H1 (cell line): ENCODE measurements around the gene F11R. TPM values are rescaled to one million over a fixed set of nuclear protein-coding genes. Genes with fewer than 3 reads are reported as not detected.

Experiments used
- CBX5 ChIP-seq: fragments of 300-800, 300-1000 bp; sonication (generic); IDR thresholded peaks from 2 replicates; pipeline ENCODE4 v1.7.1; 2016; ENCODE audit warnings: antibody characterized with exemption, low read length, low read depth
- NRF1 ChIP-seq: IDR thresholded peaks from 2 replicates; pipeline ENCODE4 v1.6.1; 2011; ENCODE audit warnings: mild to moderate bottlenecking, low read depth, low read length, improper control_type of control experiment
- RNF2 ChIP-seq: fragments of 200-900, 300-1000 bp; sonication (generic); IDR thresholded peaks from 2 replicates; pipeline ENCODE4 v1.7.1; 2016; ENCODE audit warnings: borderline replicate concordance, low read depth, mild to moderate bottlenecking, antibody characterized with exemption, low read length; ENCODE audit not compliant: poor library complexity, severe bottlenecking; ENCODE audit errors: missing control alignments
- SAP30 ChIP-seq: fragments of 300-600 bp; sonication (generic); IDR thresholded peaks from 2 replicates; pipeline ENCODE4 v1.7.1; 2012; ENCODE audit warnings: low read length, moderate library complexity, mild to moderate bottlenecking, inconsistent platforms; ENCODE audit not compliant: insufficient read depth, insufficient replicate concordance
- SRF ChIP-seq: IDR thresholded peaks from 2 replicates; pipeline ENCODE4 v1.6.1; 2011; ENCODE audit warnings: mild to moderate bottlenecking, low read depth, low read length, moderate library complexity
- TAF1 ChIP-seq: IDR thresholded peaks from 2 replicates; pipeline ENCODE4 v1.6.1; 2011; ENCODE audit warnings: mild to moderate bottlenecking, low read depth, low read length
- TBP ChIP-seq: IDR thresholded peaks from 2 replicates; pipeline ENCODE4 v1.6.1; 2011; ENCODE audit warnings: low read depth, low read length, improper control_type of control experiment
- polyA plus RNA-seq, 7 experiments: library from polyadenylated mRNA; depleted of rRNA in 3 of 7; stranded (reverse) in 5 of 7; unstranded in 2 of 7; fragments of >200 nt in 5 of 7; fragments of 200-250 nt in 2 of 7; gene quantifications; 1 replicate in 5 of 7; 2 replicates in 1 of 7; 4 replicates in 1 of 7; pipeline versions ENCODE4 v1.2.1 to v1.2.3, GENCODE V29; 2011 to 2013; ENCODE audit warnings: missing spikeins in 2 of 7, mixed read lengths in 2 of 7
- total RNA-seq: library from RNA; stranded (reverse); fragmentation: NEBNext Ultra II Directional; extraction: Animal tissue kit (Norgen Biotek cat#: 25700); gene quantifications from 2 replicates; pipeline ENCODE4 v1.2.1, GENCODE V29; 2021
- TF ChIP-seq, protein P1 (sequence below): fragments of 300-600 bp; sonication (generic); IDR thresholded peaks from 2 replicates; pipeline ENCODE4 v1.7.1; 2012; ENCODE audit warnings: low read length, moderate library complexity, mild to moderate bottlenecking, inconsistent platforms; ENCODE audit not compliant: insufficient replicate concordance
- TF ChIP-seq, protein P2 (sequence below), 3 experiments: IDR thresholded peaks; 1 replicate in 2 of 3; 2 replicates in 1 of 3; pipeline versions ENCODE4 v1.5.1 to v1.6.1; 2011; ENCODE audit warnings: low read length in 3 of 3, mild to moderate bottlenecking in 3 of 3, inconsistent platforms in 2 of 3, low read depth in 1 of 3, moderate library complexity in 1 of 3; ENCODE audit not compliant: insufficient read depth in 1 of 3; ENCODE audit errors: control extremely low read depth in 1 of 3

F11R gene
- total and polyA plus RNA-seq, 2 of the 8 experiments (the other 6 are each of a cell fraction or from before 2014, with no cell fraction given) = 159 to 200 TPM

- TF ChIP-seq, protein P1, sequence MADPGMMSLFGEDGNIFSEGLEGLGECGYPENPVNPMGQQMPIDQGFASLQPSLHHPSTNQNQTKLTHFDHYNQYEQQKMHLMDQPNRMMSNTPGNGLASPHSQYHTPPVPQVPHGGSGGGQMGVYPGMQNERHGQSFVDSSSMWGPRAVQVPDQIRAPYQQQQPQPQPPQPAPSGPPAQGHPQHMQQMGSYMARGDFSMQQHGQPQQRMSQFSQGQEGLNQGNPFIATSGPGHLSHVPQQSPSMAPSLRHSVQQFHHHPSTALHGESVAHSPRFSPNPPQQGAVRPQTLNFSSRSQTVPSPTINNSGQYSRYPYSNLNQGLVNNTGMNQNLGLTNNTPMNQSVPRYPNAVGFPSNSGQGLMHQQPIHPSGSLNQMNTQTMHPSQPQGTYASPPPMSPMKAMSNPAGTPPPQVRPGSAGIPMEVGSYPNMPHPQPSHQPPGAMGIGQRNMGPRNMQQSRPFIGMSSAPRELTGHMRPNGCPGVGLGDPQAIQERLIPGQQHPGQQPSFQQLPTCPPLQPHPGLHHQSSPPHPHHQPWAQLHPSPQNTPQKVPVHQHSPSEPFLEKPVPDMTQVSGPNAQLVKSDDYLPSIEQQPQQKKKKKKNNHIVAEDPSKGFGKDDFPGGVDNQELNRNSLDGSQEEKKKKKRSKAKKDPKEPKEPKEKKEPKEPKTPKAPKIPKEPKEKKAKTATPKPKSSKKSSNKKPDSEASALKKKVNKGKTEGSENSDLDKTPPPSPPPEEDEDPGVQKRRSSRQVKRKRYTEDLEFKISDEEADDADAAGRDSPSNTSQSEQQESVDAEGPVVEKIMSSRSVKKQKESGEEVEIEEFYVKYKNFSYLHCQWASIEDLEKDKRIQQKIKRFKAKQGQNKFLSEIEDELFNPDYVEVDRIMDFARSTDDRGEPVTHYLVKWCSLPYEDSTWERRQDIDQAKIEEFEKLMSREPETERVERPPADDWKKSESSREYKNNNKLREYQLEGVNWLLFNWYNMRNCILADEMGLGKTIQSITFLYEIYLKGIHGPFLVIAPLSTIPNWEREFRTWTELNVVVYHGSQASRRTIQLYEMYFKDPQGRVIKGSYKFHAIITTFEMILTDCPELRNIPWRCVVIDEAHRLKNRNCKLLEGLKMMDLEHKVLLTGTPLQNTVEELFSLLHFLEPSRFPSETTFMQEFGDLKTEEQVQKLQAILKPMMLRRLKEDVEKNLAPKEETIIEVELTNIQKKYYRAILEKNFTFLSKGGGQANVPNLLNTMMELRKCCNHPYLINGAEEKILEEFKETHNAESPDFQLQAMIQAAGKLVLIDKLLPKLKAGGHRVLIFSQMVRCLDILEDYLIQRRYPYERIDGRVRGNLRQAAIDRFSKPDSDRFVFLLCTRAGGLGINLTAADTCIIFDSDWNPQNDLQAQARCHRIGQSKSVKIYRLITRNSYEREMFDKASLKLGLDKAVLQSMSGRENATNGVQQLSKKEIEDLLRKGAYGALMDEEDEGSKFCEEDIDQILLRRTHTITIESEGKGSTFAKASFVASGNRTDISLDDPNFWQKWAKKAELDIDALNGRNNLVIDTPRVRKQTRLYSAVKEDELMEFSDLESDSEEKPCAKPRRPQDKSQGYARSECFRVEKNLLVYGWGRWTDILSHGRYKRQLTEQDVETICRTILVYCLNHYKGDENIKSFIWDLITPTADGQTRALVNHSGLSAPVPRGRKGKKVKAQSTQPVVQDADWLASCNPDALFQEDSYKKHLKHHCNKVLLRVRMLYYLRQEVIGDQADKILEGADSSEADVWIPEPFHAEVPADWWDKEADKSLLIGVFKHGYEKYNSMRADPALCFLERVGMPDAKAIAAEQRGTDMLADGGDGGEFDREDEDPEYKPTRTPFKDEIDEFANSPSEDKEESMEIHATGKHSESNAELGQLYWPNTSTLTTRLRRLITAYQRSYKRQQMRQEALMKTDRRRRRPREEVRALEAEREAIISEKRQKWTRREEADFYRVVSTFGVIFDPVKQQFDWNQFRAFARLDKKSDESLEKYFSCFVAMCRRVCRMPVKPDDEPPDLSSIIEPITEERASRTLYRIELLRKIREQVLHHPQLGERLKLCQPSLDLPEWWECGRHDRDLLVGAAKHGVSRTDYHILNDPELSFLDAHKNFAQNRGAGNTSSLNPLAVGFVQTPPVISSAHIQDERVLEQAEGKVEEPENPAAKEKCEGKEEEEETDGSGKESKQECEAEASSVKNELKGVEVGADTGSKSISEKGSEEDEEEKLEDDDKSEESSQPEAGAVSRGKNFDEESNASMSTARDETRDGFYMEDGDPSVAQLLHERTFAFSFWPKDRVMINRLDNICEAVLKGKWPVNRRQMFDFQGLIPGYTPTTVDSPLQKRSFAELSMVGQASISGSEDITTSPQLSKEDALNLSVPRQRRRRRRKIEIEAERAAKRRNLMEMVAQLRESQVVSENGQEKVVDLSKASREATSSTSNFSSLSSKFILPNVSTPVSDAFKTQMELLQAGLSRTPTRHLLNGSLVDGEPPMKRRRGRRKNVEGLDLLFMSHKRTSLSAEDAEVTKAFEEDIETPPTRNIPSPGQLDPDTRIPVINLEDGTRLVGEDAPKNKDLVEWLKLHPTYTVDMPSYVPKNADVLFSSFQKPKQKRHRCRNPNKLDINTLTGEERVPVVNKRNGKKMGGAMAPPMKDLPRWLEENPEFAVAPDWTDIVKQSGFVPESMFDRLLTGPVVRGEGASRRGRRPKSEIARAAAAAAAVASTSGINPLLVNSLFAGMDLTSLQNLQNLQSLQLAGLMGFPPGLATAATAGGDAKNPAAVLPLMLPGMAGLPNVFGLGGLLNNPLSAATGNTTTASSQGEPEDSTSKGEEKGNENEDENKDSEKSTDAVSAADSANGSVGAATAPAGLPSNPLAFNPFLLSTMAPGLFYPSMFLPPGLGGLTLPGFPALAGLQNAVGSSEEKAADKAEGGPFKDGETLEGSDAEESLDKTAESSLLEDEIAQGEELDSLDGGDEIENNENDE = no peak
- TF ChIP-seq, protein P2, sequence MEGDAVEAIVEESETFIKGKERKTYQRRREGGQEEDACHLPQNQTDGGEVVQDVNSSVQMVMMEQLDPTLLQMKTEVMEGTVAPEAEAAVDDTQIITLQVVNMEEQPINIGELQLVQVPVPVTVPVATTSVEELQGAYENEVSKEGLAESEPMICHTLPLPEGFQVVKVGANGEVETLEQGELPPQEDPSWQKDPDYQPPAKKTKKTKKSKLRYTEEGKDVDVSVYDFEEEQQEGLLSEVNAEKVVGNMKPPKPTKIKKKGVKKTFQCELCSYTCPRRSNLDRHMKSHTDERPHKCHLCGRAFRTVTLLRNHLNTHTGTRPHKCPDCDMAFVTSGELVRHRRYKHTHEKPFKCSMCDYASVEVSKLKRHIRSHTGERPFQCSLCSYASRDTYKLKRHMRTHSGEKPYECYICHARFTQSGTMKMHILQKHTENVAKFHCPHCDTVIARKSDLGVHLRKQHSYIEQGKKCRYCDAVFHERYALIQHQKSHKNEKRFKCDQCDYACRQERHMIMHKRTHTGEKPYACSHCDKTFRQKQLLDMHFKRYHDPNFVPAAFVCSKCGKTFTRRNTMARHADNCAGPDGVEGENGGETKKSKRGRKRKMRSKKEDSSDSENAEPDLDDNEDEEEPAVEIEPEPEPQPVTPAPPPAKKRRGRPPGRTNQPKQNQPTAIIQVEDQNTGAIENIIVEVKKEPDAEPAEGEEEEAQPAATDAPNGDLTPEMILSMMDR (IDR thresholded peaks at IDR 0.05; ENCODE audit: control extremely low read depth in 1 of 3, insufficient read depth in 1 of 3, low read depth in 1 of 3, low read length in 3 of 3) = no peak
- TF ChIP-seq SAP30 = no peak
- TF ChIP-seq RNF2 = no peak
- no peak for TF ChIP-seq CBX5
- TF ChIP-seq NRF1 = no peak
- TF ChIP-seq SRF = no peak
- TF ChIP-seq TBP = no peak
- no peak for TF ChIP-seq TAF1
- TF ChIP-seq, all 59 proteins: peak for 0
Observed at GRCh38 chr1:161013131-161013487, 7.8 kb downstream of the F11R start (continued).
